WTC11 (cell line): ENCODE results near the gene TNFSF13B. TPM values are rescaled to one million over a fixed set of nuclear protein-coding genes. Genes with fewer than 3 reads are reported as not detected.

Source experiments
- ATAC-seq: fragments of 200-7000 bp; cut with Tn5 transposase; 2 replicates; pipeline ENCODE4 v1.10.0; 2021; ENCODE audit warnings: mild to moderate bottlenecking, moderate library complexity
- CTCF ChIA-PET: fragments of 300-600 bp; sonication (Branson Sonifier 250); formaldehyde crosslinking; loops from one replicate; lab custom pipeline; 2021; ENCODE audit warnings: antibody characterized with exemption; lab: Charles Lee
- POLR2A ChIA-PET: fragments of 350-600 bp; sonication (Branson Sonifier 250); formaldehyde crosslinking; loops from one replicate; lab custom pipeline; 2021; ENCODE audit warnings: antibody characterized with exemption; lab: Charles Lee
- DNase-seq: peaks from one replicate; pipeline ENCODE4 v3.0.0; 2021; ENCODE audit warnings: low spot score
- H3K27ac Mint-ChIP-seq: 2 replicates; pipeline ENCODE4 v1.8.0; 2021; ENCODE audit warnings: mixed read lengths
- H3K27me3 Mint-ChIP-seq: 2 replicates; pipeline ENCODE4 v1.8.0; 2021; ENCODE audit warnings: low read depth, mild to moderate bottlenecking, moderate library complexity, mixed read lengths
- H3K36me3 Mint-ChIP-seq: 2 replicates; pipeline ENCODE4 v1.8.0; 2021; ENCODE audit warnings: mixed read lengths
- H3K4me1 Mint-ChIP-seq: 2 replicates; pipeline ENCODE4 v1.8.0; 2022; ENCODE audit warnings: mixed read lengths
- H3K4me3 Mint-ChIP-seq: 2 replicates; pipeline ENCODE4 v1.8.0; 2021; ENCODE audit warnings: mild to moderate bottlenecking, moderate library complexity, mixed read lengths
- H3K9me3 Mint-ChIP-seq: 2 replicates; pipeline ENCODE4 v1.8.0; 2021; ENCODE audit warnings: mixed read lengths
- CREM ChIP-seq: sonication (generic); formaldehyde crosslinking; IDR thresholded peaks from 2 replicates; pipeline ENCODE4 v1.8.1; 2022; ENCODE audit warnings: mild to moderate bottlenecking, missing genetic modification reagents, moderate library complexity
- FOXK1 ChIP-seq: sonication (generic); formaldehyde crosslinking; IDR thresholded peaks from 2 replicates; pipeline ENCODE4 v1.8.0; 2022; ENCODE audit warnings: mild to moderate bottlenecking, moderate library complexity, missing genetic modification reagents
- JAZF1 ChIP-seq: fragments of 250-450 bp; sonication (Bioruptor Pico); IDR thresholded peaks from 2 replicates; pipeline ENCODE4 v1.9.0; 2021; ENCODE audit warnings: moderate library complexity, mild to moderate bottlenecking, inconsistent platforms
- NFATC4 ChIP-seq: fragments of 250-450 bp; sonication (Bioruptor Pico); IDR thresholded peaks from 2 replicates; pipeline ENCODE4 v1.9.0; 2021; ENCODE audit warnings: mild to moderate bottlenecking
- RORB ChIP-seq: fragments of 250-450 bp; sonication (Bioruptor Pico); IDR thresholded peaks from 2 replicates; pipeline ENCODE4 v1.9.0; 2021; ENCODE audit warnings: mild to moderate bottlenecking
- TEAD4 ChIP-seq: sonication (generic); formaldehyde crosslinking; IDR thresholded peaks from 2 replicates; pipeline ENCODE4 v1.8.0; 2022; ENCODE audit warnings: mild to moderate bottlenecking, missing genetic modification reagents
- ZNF423 ChIP-seq: fragments of 250-450 bp; sonication (Bioruptor Pico); IDR thresholded peaks from 2 replicates; pipeline ENCODE4 v2.1.2; 2022; ENCODE audit warnings: mild to moderate bottlenecking, moderate library complexity
- total RNA-seq: library from RNA; stranded (reverse); gene quantifications from 3 replicates; pipeline ENCODE4 v1.2.3, GENCODE V29; 2021
- TF ChIP-seq, protein P1 (sequence below): sonication (generic); formaldehyde crosslinking; IDR thresholded peaks from 2 replicates; pipeline ENCODE4 v1.8.0; 2023; ENCODE audit warnings: mild to moderate bottlenecking, missing genetic modification reagents
- TF ChIP-seq, protein P2 (sequence below): sonication (generic); formaldehyde crosslinking; IDR thresholded peaks from 2 replicates; pipeline ENCODE4 v1.8.1; 2023; ENCODE audit warnings: mild to moderate bottlenecking, missing genetic modification reagents, moderate library complexity
- TF ChIP-seq, protein P3 (sequence below): fragments of 250-450 bp; sonication (Bioruptor Pico); IDR thresholded peaks from 2 replicates; pipeline ENCODE4 v2.1.2; 2022; ENCODE audit warnings: mild to moderate bottlenecking, moderate library complexity
- TF ChIP-seq, protein P4 (sequence below): sonication (generic); formaldehyde crosslinking; IDR thresholded peaks from 2 replicates; pipeline ENCODE4 v1.8.1; 2022; ENCODE audit warnings: low read depth, mild to moderate bottlenecking, moderate library complexity, missing genetic modification reagents, borderline replicate concordance
- TF ChIP-seq, protein P5 (sequence below): sonication (generic); formaldehyde crosslinking; IDR thresholded peaks from 2 replicates; pipeline ENCODE4 v1.8.1; 2022; ENCODE audit warnings: missing genetic modification reagents, borderline replicate concordance
- TF ChIP-seq, protein P6 (sequence below): sonication (generic); formaldehyde crosslinking; IDR thresholded peaks from 2 replicates; pipeline ENCODE4 v1.8.0; 2023; ENCODE audit warnings: missing genetic modification reagents
- TF ChIP-seq, protein P7 (sequence below): sonication (generic); formaldehyde crosslinking; IDR thresholded peaks from 2 replicates; pipeline ENCODE4 v1.8.0; 2022; ENCODE audit warnings: mild to moderate bottlenecking, missing genetic modification reagents

The TNFSF13B gene
- total RNA-seq, 1 experiment from 2014 or later = 0.39 TPM

DNA sequence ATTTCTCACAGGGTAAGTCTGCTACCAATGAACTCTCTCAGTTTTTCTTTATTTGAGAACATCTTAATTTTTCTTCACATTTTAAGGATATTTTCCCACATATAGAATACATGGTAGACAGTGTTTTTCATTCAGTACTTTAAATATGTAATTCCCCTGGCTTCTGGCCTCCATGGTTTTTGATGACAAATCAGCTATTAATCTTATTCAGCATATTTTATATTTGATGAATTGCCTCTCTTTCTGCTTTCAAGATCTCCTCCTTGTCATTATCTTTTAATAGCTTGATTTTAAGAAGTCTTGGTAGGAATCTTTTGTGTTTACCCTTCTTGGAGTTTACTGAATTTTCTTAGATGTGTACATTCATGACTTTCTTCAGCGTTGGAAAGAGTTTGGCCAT is 27.6 kb downstream of the TNFSF13B start:
- TF ChIP-seq, protein P1, sequence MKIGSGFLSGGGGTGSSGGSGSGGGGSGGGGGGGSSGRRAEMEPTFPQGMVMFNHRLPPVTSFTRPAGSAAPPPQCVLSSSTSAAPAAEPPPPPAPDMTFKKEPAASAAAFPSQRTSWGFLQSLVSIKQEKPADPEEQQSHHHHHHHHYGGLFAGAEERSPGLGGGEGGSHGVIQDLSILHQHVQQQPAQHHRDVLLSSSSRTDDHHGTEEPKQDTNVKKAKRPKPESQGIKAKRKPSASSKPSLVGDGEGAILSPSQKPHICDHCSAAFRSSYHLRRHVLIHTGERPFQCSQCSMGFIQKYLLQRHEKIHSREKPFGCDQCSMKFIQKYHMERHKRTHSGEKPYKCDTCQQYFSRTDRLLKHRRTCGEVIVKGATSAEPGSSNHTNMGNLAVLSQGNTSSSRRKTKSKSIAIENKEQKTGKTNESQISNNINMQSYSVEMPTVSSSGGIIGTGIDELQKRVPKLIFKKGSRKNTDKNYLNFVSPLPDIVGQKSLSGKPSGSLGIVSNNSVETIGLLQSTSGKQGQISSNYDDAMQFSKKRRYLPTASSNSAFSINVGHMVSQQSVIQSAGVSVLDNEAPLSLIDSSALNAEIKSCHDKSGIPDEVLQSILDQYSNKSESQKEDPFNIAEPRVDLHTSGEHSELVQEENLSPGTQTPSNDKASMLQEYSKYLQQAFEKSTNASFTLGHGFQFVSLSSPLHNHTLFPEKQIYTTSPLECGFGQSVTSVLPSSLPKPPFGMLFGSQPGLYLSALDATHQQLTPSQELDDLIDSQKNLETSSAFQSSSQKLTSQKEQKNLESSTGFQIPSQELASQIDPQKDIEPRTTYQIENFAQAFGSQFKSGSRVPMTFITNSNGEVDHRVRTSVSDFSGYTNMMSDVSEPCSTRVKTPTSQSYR (CRISPR knock-in tag) = no peak
- TF ChIP-seq, protein P2, sequence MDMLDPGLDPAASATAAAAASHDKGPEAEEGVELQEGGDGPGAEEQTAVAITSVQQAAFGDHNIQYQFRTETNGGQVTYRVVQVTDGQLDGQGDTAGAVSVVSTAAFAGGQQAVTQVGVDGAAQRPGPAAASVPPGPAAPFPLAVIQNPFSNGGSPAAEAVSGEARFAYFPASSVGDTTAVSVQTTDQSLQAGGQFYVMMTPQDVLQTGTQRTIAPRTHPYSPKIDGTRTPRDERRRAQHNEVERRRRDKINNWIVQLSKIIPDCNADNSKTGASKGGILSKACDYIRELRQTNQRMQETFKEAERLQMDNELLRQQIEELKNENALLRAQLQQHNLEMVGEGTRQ (CRISPR knock-in tag) = no peak
- TF ChIP-seq, all 79 proteins: peak for 0
- Mint-ChIP-seq H3K27me3 (no peaks in the 10 kb centered on the region), H3K27ac (no peak overlapping the region), H3K36me3 (no peaks in the 10 kb centered on the region), H3K4me3 (no peak overlapping the region), H3K4me1 (no peaks in the 10 kb centered on the region), H3K9me3 (no peaks in the 10 kb centered on the region)
- ATAC-seq (no peak), DNase-seq (no peak)
- ChIA-PET CTCF (no interaction called here), POLR2A (no interaction called here)

DNA sequence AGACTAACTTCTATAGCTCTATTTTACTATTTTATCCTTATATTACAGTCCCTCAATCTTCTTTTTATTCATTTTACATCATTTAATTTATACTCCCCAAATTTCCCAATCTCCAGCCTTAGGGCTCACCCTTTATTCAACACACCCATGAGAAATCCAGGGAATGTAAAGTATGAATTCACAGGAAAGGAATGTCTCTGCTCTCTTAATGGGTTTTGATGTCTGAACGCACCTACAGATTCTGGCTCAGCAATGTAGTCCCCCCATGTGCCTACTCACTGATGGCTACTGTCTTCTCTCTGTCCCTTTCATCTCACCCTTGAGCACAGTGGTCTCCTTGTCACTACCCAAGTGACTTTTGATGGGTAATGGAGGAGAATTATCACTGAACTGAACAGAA is 32.8 kb downstream of the TNFSF13B start:
- ATAC-seq (no peak; the same call in 1 of the 2 replicates), DNase-seq (no peak)
- Mint-ChIP-seq H3K27me3 (no peaks in the 10 kb centered on the region), H3K4me3 (no peak overlapping the region), H3K4me1 (no peaks in the 10 kb centered on the region), H3K27ac (no peak overlapping the region), H3K9me3 (no peaks in the 10 kb centered on the region), H3K36me3 (no peaks in the 10 kb centered on the region)
- CTCF ChIA-PET = no interaction called here
- POLR2A ChIA-PET = no interaction called here
- TF ChIP-seq ZNF423 (CRISPR knock-in tag) = no peak
- TF ChIP-seq TEAD4 (CRISPR knock-in tag) = no peak
- no peak for TF ChIP-seq FOXK1 (CRISPR knock-in tag)
- no peak for TF ChIP-seq RORB (CRISPR knock-in tag)
- TF ChIP-seq, protein P3, sequence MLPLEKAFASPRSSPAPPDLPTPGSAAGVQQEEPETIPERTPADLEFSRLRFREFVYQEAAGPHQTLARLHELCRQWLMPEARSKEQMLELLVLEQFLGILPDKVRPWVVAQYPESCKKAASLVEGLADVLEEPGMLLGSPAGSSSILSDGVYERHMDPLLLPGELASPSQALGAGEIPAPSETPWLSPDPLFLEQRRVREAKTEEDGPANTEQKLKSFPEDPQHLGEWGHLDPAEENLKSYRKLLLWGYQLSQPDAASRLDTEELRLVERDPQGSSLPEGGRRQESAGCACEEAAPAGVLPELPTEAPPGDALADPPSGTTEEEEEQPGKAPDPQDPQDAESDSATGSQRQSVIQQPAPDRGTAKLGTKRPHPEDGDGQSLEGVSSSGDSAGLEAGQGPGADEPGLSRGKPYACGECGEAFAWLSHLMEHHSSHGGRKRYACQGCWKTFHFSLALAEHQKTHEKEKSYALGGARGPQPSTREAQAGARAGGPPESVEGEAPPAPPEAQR (CRISPR knock-in tag) = no peak
- TF ChIP-seq, protein P4, sequence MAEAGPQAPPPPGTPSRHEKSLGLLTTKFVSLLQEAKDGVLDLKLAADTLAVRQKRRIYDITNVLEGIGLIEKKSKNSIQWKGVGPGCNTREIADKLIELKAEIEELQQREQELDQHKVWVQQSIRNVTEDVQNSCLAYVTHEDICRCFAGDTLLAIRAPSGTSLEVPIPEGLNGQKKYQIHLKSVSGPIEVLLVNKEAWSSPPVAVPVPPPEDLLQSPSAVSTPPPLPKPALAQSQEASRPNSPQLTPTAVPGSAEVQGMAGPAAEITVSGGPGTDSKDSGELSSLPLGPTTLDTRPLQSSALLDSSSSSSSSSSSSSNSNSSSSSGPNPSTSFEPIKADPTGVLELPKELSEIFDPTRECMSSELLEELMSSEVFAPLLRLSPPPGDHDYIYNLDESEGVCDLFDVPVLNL (CRISPR knock-in tag) = no peak
- TF ChIP-seq JAZF1 = no peak
- TF ChIP-seq, protein P5, sequence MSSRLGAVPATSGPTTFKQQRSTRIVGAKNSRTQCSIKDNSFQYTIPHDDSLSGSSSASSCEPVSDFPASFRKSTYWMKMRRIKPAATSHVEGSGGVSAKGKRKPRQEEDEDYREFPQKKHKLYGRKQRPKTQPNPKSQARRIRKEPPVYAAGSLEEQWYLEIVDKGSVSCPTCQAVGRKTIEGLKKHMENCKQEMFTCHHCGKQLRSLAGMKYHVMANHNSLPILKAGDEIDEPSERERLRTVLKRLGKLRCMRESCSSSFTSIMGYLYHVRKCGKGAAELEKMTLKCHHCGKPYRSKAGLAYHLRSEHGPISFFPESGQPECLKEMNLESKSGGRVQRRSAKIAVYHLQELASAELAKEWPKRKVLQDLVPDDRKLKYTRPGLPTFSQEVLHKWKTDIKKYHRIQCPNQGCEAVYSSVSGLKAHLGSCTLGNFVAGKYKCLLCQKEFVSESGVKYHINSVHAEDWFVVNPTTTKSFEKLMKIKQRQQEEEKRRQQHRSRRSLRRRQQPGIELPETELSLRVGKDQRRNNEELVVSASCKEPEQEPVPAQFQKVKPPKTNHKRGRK (CRISPR knock-in tag) = no peak
- no peak for TF ChIP-seq NFATC4 (CRISPR knock-in tag)
- TF ChIP-seq, protein P6, sequence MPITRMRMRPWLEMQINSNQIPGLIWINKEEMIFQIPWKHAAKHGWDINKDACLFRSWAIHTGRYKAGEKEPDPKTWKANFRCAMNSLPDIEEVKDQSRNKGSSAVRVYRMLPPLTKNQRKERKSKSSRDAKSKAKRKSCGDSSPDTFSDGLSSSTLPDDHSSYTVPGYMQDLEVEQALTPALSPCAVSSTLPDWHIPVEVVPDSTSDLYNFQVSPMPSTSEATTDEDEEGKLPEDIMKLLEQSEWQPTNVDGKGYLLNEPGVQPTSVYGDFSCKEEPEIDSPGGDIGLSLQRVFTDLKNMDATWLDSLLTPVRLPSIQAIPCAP = no peak
- TF ChIP-seq, protein P7, sequence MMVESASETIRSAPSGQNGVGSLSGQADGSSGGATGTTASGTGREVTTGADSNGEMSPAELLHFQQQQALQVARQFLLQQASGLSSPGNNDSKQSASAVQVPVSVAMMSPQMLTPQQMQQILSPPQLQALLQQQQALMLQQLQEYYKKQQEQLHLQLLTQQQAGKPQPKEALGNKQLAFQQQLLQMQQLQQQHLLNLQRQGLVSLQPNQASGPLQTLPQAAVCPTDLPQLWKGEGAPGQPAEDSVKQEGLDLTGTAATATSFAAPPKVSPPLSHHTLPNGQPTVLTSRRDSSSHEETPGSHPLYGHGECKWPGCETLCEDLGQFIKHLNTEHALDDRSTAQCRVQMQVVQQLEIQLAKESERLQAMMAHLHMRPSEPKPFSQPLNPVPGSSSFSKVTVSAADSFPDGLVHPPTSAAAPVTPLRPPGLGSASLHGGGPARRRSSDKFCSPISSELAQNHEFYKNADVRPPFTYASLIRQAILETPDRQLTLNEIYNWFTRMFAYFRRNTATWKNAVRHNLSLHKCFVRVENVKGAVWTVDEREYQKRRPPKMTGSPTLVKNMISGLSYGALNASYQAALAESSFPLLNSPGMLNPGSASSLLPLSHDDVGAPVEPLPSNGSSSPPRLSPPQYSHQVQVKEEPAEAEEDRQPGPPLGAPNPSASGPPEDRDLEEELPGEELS (CRISPR knock-in tag) = no peak
- TF ChIP-seq CREM (CRISPR knock-in tag) = no peak
